Stimulated activated CD8-positive, alpha-beta memory T cell treated with anti-CD3 and anti-CD28 coated beads, Interleukin-4, amount 100 ng/mL, for 24 hours (primary cell): ENCODE data around the gene AUH.
"Not testable (repeated sequence)": the region's sequence is repeated elsewhere in the genome, so short reads cannot be mapped to it uniquely, and the experiment has no call there.

ENCODE experiments used
- DNase-seq: peaks from one replicate; pipeline ENCODE4 v3.0.0-alpha.2; 2020; ENCODE audit warnings: low read depth

The AUH gene

DNA sequence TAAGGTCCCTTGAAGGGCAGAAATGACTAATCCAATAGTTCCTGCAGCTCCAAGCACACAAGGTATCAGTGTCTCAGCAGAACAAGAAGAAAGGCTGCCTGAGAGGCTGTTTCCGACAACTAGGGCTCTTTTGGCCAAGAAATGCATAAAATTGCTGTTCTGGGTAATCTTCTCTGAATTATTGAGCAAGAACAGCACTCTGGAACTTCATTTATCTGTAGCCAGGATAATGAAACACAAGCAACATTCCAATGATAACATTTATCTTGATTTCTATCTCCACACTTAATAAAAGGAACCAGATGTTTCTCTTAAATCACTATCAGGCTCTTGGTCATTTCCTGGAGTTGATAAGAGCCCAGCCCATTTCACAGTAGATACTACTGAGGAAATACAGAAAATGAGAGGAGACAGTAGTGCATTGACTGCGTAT, 17.0 kb upstream of the AUH start:
- DNase-seq: no peak

DNA sequence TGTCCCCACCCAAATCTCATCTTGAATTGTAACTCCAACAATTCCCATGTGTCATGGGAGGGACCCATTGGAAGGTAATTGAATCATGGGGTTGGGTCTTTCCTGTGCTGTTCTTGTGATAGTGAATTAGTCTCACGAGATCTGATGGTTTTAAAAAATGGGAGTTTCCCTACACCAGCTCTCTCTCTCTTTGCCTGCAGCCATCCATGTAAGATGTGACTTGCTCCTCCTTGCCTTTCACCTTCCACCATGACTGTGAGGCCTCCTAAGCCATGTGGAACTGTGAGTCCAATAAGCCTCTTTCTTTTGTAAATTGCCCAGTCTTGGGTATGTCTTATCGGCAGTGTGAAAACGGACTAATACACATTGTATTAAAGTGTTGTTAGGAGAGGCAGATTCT, 16.3 kb upstream of the AUH start:
- DNase-seq: not testable (repeated sequence)

DNA sequence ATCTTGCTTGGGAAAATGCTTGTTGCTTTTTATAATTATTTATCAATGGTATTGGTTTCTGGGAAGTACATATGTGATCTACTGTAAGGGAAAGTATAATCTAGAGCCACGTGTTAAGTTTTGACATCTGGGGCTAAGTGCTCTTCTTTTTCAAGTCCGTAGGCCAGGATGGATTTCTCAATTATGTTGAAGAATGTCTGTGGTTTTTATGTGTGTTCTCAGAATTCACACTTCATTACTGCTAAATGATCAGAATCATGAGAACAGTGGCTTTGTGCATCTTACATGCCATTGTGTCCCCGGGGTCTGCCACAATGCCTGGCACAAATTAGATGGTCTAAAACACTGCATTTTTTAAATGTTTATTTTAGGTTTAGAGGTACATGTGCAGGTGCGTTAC, 14.5 kb upstream of the AUH start:
- DNase-seq: no peak

DNA sequence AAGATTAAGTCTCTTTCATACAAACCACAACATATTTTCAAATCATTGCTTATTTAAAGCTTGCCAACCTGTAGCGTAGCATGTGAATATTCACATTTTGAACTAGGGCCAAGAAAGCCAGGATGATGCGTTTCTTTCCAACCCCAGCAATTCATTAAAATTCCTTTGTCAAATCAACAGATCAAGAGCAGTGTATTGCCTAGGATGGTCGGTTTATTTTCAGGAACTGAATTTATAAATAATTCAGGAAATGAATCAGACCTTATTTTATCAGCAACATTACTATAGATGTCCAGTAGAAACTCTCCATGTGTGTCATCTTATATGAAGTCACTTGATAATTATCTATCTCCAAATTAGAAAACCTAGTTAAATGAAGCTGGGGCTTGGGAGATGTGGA, 13.2 kb upstream of the AUH start:
- no peak for DNase-seq

DNA sequence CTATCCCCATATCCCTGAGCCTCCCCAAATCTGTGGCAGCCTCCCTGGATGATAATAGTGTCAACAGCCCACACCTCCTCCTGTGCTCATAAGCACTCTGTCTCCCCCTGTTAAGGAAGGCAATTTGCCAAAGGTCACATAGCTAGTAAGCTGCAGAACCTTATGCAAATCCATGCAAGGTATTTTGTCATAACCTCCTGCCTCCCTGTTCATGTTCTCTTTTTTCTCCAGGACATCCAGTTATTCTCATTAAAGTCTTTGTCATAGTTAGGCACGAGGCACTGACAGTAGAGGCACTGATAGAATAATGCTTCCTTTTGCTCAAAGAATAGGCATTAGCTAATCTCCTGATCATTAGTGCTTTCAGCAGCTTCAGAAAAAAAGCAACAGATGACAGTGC, 10.2 kb upstream of the AUH start:
- DNase-seq: no peak

DNA sequence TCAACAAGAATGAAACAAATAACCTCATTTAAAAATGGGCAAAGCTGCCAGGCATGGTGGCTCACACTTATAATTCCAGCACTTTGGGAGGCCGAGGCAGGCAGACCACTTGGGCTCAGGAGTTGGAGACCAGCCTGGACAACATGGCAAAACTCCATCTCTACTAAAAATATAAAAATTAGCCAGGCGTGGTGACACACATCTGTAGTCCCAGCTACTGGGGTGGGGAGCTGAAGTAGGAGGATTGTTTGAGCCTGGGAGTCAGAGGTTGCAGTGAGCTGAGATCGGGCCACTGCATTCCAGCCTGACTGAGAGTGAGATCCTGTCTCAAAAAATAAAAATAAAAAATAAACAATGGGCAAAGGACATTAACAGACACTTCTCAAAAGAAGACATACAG, 8.3 kb upstream of the AUH start:
- not testable (repeated sequence) for DNase-seq

DNA sequence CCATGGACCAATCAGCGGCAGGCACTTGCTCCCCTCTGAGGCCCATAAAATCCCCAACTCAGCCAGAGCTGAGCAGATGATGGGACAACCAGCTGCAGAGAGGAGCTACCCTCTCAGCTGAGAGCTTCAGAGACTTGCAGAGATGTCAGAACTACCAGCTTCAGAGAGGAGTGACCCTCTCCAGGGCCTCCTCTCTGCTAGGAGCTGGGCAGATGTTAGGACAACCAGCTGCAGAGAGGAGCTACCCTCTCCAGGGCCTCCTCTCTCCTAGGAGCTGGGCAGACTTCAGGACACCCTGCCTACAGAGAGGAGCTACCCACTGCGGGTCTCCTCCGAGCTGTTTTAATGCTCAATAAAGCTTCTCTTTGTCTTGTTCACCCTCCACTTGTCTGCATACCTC, 3.0 kb upstream of the AUH start:
- no peak for DNase-seq

DNA sequence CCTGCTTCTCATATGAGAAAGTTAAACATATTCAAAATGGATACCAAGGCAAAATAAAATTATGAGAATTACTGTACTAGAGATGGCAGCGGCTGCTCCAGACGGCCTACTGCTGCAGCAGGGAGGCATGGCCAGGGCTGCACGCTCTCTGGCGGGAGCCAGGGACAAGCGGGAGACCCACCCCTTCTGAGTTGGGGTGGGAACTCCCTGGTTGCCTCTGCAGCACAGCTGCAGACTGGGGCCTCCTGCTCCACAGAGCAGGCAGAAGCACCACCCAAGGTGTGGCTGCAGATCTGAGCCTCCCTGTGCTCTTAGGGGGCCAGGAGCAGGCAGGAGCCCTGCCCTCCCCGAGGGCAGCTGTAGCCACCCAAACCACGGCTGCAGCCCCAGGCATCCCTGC, 2.3 kb upstream of the AUH start:
- DNase-seq: no peak

DNA sequence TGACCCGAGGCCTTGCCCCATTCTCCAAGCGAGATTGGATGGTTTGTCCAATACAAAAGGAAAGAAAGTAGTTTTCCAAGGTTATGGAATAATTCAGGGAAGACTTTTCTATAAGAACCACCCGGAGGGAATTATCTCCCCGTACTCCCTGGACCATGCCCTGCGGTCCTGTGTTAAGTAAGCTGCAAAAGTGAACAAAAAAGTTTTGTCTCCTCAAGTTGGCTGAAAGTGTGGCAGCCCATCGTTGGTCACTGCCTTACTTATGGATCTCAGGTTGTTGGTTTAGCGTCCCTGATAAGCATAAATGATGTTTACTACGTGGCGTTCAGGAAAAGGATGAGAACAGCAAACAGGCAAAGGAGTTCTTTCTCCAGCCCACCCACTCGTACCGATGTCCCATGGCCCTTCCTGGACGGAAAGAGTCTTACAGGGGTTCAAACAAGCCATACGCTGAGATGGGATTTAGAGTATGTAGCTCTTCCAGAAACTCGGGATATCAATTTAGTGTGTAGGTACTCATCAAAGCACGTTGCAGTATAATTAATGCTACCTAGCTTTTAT, 413 bp upstream of the AUH start:
- DNase-seq: no peak

DNA sequence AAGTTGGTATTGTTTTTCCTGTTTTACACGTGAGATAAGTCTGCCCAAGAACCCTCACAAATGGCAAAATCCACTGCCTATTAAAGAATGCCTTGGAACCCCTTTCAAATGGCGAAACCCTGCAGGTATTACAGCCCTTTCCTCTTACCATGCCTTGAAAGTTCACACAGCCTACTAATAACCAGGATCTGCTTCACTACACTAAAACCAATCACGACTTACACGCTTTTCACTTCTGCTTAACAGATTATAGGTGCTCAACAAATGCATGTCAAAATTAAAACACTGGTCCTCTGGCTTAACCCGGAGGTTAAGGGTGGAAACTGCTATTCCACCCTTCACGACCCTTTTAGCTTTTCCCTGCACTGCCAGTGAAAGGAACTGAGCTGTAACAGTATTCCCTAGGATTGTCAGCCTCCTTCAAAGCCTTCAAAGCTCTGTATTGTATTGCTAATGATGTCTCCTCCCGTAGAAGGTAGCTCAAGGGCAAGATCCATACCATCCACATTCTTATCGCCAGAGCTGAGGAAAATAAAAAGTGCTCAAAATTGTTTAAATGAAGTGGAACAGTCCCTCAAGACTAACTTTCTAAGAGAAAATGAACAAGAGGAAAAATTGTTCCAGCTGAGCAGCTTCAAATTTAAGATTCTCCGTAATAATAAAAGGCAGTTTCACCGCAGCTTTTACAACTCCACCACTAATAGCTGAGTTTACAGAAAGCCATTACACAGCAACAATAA, 997 bp downstream of the AUH start:
- no peak for DNase-seq

DNA sequence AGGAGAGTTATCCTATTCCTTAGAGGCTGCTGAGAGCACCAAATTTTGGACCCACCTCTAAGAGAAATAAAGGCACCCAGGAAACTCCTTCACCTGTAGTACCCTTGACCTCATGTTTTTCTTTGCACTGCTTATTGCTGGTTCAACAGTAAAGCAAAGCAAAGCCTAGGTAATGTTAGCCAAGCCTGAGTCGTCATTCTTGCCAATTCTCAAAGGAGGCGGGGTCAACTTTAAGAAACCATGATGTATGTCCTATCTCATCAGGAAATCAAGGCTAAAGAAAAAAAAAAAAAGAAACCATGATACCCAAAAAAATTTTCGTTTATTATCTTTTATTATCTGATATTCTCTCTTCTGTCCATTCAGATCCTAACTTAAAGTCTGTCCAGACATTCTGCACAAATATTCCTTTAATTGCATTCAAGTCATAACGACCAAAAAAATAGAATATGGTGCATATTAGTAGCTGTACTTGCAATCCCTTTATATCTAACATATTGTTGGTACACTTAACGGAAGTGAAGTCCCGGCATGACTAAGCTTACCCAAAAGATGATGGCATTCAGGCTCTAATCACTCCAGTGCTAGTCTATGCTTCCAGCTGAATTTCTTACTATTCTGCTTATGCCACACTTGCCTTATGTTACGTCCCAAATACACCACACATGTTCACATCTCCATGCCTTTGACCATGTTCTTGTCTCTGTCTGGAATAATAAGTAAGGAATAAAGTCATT, 1.8 kb downstream of the AUH start:
- no peak for DNase-seq

DNA sequence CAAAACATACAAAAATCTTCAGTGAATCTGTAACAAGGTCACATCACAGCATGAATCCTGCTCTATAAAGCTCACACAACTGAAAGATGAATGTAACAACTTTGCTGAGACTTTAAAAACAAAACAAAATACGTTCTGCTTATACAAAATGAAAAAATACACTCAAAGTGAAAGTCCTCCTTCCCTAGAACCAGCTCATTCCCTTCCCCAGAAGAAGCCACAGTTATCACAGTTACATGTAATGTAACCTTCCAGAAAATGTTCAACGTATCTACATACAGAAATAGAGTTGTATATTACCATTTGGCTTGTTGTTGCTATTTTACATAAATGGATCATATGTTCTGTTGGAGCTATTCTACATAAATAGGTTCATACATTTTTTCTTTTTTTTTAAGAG, 2.6 kb downstream of the AUH start:
- DNase-seq: no peak

DNA sequence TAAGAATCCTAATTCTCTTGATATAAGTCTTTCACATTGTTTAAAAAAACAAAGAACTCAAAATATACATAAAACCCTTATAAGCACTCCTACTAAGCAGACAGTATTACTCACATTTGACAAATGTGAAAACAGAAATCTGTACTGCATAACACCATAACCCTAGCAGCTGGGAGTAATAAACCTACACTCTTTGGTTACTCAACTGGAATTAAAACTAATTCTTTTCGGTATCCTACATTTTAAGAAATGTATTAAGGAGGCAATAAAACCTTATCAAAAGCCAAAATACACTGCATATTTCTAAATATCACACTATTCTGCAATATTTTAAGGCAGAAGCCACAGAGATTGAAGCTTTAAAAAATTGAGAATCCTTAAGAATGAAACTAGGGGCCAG, 6.8 kb downstream of the AUH start:
- no peak for DNase-seq

DNA sequence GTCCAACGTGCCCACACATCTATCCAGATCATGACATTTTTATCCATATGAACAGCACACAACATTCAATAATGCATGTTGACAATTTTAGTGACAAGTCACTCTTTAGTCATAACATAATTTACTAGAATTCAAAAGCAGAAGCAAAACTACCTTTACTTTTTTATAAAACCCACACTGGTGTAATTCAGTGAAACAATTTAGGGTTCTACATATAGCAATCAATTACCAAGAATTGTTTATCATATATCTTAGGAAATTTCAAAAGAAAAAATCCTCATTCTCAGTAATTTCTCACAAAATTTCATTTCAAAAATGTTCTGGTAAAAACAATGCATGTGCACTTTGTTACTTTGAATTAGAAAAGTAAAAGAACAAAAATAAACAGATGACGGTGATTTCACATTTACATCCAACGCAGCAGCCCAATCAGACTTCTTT, 12.6 kb downstream of the AUH start:
- no peak for DNase-seq

DNA sequence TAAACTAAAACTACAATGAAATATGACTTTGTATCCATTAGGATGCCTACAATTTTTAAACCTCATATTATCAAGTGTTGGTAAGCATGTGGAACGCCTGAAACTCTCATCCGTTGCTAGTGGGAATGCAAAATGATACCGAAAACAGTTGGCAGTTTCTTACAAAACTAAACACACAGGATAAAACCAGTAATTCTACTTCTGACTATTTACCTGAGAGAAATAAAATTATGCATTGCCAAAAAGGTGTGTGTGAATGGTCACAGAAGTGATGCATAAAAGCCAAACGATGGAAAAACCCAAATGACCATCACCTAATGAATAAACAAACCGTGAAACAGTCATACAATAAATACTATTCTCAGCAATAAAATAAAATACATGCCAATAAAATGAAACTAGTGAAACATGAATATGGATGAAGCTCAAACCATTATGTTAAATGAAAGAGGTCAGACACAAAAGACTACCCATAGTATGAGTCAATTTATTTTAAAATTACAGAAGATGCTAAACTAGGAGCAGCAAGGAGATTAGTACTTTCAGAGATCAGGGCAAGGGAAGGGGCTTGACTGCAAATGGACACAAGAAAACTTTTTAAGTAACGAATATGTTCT, 13.4 kb downstream of the AUH start:
- no peak for DNase-seq

DNA sequence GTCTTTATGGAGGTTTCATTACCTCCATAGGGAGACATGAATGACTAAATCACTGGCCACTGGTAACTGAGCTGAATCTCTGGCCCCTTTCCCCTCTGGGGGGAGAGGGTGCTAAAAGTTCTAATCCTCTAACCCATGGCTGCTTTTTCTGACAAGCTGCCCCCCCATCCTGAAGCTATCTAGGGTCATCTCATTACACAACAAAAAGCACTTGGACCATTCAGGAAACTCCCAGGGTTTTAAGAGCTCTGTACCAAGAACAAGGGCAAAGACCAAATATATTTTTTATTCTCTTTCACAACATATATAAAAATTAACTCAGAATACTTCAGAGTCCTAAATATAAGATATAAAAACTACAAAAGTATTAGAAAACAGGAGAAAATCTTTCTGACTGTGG, 14.3 kb downstream of the AUH start:
- DNase-seq: no peak

DNA sequence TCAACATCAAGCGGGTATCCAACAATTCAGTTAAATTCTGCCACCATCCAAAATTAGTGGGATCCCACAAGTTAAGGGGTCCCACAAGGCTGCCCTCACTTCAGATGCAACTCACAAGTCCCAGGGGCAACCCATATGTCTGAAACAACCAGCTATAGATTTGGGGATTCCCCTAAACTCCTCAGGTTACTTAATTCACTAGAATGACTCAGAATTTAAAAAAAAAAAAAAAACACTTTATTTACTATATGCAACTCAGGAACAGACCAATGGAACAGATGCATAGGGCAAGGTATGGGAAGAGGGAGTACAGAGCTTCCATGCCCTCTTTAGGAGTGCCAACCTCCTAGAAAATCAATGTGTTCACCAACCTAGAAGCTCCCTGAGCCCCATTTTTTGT, 15.1 kb downstream of the AUH start:
- DNase-seq: no peak

DNA sequence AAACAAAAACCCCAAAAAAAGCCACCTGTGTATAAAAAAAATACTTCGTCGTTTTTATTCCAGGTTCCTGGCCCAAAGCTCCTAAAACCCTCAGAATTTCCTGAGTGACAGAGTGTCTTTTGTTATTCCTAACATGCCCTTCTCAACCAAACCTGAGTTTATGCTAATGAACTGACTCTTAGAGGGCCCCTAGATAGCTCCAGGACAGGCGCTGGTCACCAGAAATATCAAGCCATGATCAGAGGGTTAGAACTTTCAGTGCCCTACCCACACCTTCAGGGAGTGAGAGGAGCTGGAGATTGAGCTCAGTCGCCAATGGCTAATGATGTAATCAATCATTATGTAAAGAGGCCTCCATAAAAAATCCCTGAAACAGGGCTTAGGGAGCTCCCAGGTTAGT, 15.7 kb downstream of the AUH start:
- no peak for DNase-seq

DNA sequence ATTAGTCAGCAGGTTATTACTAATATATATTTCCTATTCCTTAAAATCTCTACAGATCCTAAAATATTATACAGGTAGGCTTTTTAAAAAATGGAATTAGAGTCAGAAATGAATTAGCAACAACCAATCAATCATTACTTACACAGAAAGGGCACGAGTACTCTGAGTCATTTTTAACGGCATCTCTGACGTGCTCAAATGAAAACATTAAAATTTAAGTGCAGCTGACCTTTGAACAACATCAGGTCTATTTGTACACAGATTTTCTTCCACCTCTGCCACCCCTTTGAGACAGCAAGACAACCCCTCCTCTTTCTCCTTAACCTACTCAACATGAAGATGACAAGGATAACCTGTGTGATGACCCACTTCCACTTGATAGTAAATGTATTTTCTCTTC, 19.1 kb downstream of the AUH start:
- DNase-seq: no peak

DNA sequence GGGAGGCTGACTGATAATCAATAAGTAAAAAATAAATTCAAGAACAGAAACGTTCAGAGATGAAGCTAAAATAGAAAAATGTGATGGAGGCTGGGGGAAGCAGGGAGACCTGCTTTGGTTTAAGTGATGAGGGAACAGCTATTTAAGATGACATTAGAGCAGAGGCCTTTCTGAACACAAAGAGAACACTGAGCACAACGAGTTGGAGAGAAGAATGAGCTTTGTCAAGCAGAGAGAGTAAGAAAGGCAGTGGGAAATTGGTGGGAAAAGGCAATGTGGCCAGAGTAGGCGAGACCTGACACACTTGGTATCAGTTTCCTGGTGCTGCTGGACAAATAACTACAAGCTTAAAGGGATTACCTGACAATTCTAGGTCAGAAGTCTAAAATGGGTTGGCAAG, 20.0 kb downstream of the AUH start:
- DNase-seq: no peak

DNA sequence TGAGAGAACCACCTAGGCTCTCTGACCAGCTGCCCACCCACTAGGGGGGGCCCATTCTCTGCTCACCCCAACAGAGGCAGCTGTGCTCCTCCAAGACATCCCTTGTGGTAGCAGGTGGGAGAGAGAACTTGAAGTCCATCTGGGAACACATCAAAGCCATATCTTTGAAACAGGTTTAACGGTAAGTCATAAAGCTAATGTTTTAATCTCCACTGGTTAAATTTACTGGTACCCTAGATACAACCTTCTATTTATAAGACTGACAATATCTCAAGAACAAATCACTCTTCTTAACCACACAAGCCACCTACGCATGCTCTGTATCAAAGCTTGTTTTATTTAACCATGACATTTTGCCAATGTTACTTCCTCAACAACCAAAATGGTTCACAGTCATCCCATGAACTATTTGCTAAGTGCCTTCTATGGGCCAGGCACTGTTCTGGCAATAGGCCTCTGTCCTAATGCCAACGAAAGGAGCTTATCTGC, 20.4 kb downstream of the AUH start:
- DNase-seq: no peak

DNA sequence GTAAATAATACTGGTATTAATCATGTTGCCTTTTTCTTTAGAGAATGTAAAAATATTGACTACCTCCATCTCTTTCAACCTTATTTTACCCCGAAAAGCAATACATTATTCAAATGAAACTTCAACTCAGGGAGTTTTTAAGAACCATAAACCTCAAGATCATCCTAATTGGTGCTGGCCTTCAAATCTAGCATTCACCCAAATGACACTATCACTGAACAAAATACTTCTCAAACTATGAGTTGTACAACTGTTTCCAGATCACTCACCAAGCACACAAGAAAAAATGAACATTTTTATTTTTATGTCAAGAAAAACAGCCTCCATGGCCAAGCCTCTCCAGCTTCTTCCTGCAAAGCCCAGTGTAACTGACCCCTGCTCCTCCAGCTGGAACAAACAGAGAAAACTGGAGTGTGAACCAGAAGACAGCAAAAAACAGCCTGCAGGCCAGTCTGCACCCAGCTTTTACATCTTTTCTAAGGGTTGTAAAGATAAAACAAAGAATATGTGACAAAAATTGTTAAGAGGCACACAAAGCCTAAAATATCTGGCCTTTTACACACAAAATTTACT, 21.2 kb downstream of the AUH start:
- no peak for DNase-seq

DNA sequence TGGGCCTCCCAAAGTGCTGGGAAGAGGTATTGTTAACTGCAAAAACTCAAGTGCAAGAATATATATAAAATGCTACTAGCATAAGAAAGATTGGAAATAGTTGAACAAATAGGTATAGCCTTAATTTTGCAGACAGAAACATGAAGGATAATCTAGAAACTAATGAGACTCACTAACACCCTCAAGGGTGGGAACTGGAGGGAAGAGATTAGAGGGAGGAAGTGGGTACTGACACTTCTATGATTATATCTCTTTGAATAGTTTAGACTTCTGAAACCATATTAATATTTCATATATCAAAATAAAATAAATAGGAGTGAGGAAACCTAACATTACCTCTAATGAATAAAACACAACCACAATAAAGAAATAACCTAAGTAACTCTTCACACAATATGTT, 23.0 kb downstream of the AUH start:
- DNase-seq: no peak
